BLaER1 treated with 17β-estradiol and CSF1 and Interleukin-3, amounts not matched to agents 10 nM and 100 nM (cell line): ENCODE data around the gene IQCN.

ENCODE experiments used
- H3K27ac ChIP-seq, 11 experiments: shearing (Covaris generic); formaldehyde crosslinking; 2 replicates each; pipeline ENCODE4 v1.8.1; 2022
- H3K27me3 ChIP-seq, 11 experiments: shearing (Covaris generic); formaldehyde crosslinking; 2 replicates each; pipeline ENCODE4 v1.8.1; 2022
- H3K36me3 ChIP-seq, 11 experiments: shearing (Covaris generic); formaldehyde crosslinking; 2 replicates each; pipeline ENCODE4 v1.8.1; 2022
- H3K4me1 ChIP-seq, 10 experiments: shearing (Covaris generic); formaldehyde crosslinking; 2 replicates each; pipeline ENCODE4 v1.8.1; 2022
- H3K4me2 ChIP-seq, 11 experiments: shearing (Covaris generic); formaldehyde crosslinking; 2 replicates each; pipeline ENCODE4 v1.8.1; 2022
- H3K4me3 ChIP-seq, 10 experiments: shearing (Covaris generic); formaldehyde crosslinking; 2 replicates each; pipeline ENCODE4 v1.8.1; 2022
- H3K9ac ChIP-seq, 11 experiments: shearing (Covaris generic); formaldehyde crosslinking; 2 replicates each; pipeline ENCODE4 v1.8.1; 2022
- H3K9me3 ChIP-seq, 11 experiments: shearing (Covaris generic); formaldehyde crosslinking; replicated peaks in 1 of 11; 2 replicates each; pipeline ENCODE4 v1.8.1; 2022
- H4K20me1 ChIP-seq, 11 experiments: shearing (Covaris generic); formaldehyde crosslinking; 2 replicates each; pipeline ENCODE4 v1.8.1; 2022
- Cebpa-rat ChIP-seq, 11 experiments: shearing (Covaris generic); IDR thresholded peaks; 2 replicates each; pipeline ENCODE4 v1.8.1; 2022

Gene IQCN

GRCh38 chr19:18300930-18301717 lies 26.9 kb upstream of the IQCN start:
- Histone ChIP-seq H3K9ac (peak overlapping the region in 8 of 11 experiments; percentile 2 to 88 (median 37); a peak in 6 of 22 replicates), H3K4me1 (peaks cover 43 to 79% (median 65%) of the 10 kb centered on the region in 10 experiments), H3K4me2 (peak overlapping the region in 6 of 11 experiments; percentile 93 to 97 (median 94); a peak in 10 of 22 replicates)

GRCh38 chr19:18299654-18300053 lies 25.4 kb upstream of the IQCN start:
- Histone ChIP-seq H3K4me2 (peak overlapping the region in 3 of 11 experiments; percentile 36 to 64 (median 50); a peak in 2 of 22 replicates), H3K27ac (peak overlapping the region in 1 of 11 experiments; percentile 11; a peak in 1 of 22 replicates), H4K20me1 (no peaks in the 10 kb centered on the region), H3K4me3 (no peak overlapping the region), H3K4me1 (peaks cover 29 to 66% (median 51%) of the 10 kb centered on the region in 10 experiments), H3K27me3 (no peaks in the 10 kb centered on the region), H3K36me3 (no peaks in the 10 kb centered on the region), H3K9ac (no peak overlapping the region), H3K9me3 (no peaks in the 10 kb centered on the region)
- no peak for TF ChIP-seq Cebpa-rat (IDR thresholded peaks at IDR 0.05)

More at GRCh38 chr19:18300930-18301717, 26.9 kb upstream of the IQCN start:
- Histone ChIP-seq H3K27ac (peak overlapping the region; percentile 38 to 99 (median 95); a peak in 15 of 22 replicates), H3K36me3 (no peaks in the 10 kb centered on the region), H3K9me3 (no peaks in the 10 kb centered on the region), H3K4me3 (no peak overlapping the region), H4K20me1 (no peaks in the 10 kb centered on the region), H3K27me3 (no peaks in the 10 kb centered on the region)
- no peak for TF ChIP-seq Cebpa-rat (IDR thresholded peaks at IDR 0.05)

DNA sequence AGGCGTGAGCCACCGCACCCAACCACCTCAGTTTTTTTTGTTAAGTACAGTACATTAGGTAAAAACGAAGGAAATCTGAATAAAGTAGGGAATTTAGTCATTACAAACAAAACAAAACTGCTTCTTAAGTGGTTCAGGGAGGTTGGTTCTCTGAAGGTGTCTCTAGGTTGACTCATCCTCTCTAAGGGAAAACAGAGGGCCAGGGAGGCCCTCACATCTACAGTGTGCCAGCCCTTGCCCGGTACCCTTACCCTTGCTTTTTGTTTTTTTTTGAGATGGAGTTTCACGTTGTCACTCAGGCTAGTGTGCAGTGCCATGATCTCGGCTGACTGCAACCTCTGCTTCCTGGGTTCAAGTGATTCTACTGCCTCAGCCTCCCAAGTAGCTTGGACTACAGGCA lies 24.3 kb upstream of the IQCN start:
- Histone ChIP-seq H3K27me3 (no peaks in the 10 kb centered on the region), H3K36me3 (no peaks in the 10 kb centered on the region), H3K4me2 (peak overlapping the region in 7 of 11 experiments; percentile 16 to 64 (median 29); a peak in 8 of 22 replicates), H3K4me3 (no peak overlapping the region), H3K4me1 (peaks cover 29 to 68% (median 52%) of the 10 kb centered on the region in 10 experiments), H3K27ac (peak overlapping the region in 4 of 11 experiments; percentile 4 to 30 (median 8); a peak in 2 of 22 replicates), H3K9ac (peak overlapping the region in 3 of 11 experiments; percentile 2 to 28 (median 3); a peak in 3 of 22 replicates), H3K9me3 (no peaks in the 10 kb centered on the region), H4K20me1 (no peaks in the 10 kb centered on the region)
- TF ChIP-seq Cebpa-rat (IDR thresholded peaks at IDR 0.05): no peak

- Histone ChIP-seq H4K20me1 (no peaks in the 10 kb centered on the region), H3K4me1 (peaks cover 28 to 68% (median 52%) of the 10 kb centered on the region in 10 experiments), H3K27me3 (no peaks in the 10 kb centered on the region), H3K36me3 (no peaks in the 10 kb centered on the region), H3K9me3 (no peaks in the 10 kb centered on the region), H3K4me2 (no peak overlapping the region; a peak in 1 of 22 replicates), H3K4me3 (no peak overlapping the region), H3K9ac (no peak overlapping the region), H3K27ac (no peak overlapping the region)
- no peak for TF ChIP-seq Cebpa-rat (IDR thresholded peaks at IDR 0.05)
These were observed 23.1 kb upstream of the IQCN start for GRCh38 chr19:18297308-18297707.

GRCh38 chr19:18295034-18295451 lies 20.8 kb upstream of the IQCN start:
- Histone ChIP-seq H3K27me3 (no peaks in the 10 kb centered on the region), H3K27ac (no peak overlapping the region), H3K9ac (0 out of 22 replicates have a peak overlapping the region, but pooled peaks of 1 of the 11 experiments have one; percentile 17), H3K4me3 (no peak overlapping the region), H3K36me3 (no peaks in the 10 kb centered on the region), H3K9me3 (no peaks in the 10 kb centered on the region), H4K20me1 (no peaks in the 10 kb centered on the region), H3K4me1 (peaks cover 40 to 63% (median 54%) of the 10 kb centered on the region in 10 experiments), H3K4me2 (peak overlapping the region in 3 of 11 experiments; percentile 88 to 94 (median 90); a peak in 6 of 22 replicates)
- no peak for TF ChIP-seq Cebpa-rat (IDR thresholded peaks at IDR 0.05)

GRCh38 chr19:18294467-18294864 lies 20.2 kb upstream of the IQCN start:
- peak overlapping the region; percentile 88 to 99 (median 94); a peak in 21 of 22 replicates for H3K4me2 ChIP-seq
- peaks cover 46 to 65% (median 58%) of the 10 kb centered on the region in 10 experiments for H3K4me1 ChIP-seq
- no peaks in the 10 kb centered on the region for H3K27me3 ChIP-seq
- no peaks in the 10 kb centered on the region for H3K9me3 ChIP-seq
- no peak overlapping the region for H3K4me3 ChIP-seq
- no peaks in the 10 kb centered on the region for H3K36me3 ChIP-seq
- H3K27ac ChIP-seq: peak overlapping the region in 7 of 11 experiments; percentile 7 to 99 (median 97); a peak in 7 of 22 replicates
- TF ChIP-seq Cebpa-rat (IDR thresholded peaks at IDR 0.05): no peak
- peak overlapping the region in 9 of 11 experiments; percentile 15 to 97 (median 91); a peak in 10 of 22 replicates for H3K9ac ChIP-seq
- no peaks in the 10 kb centered on the region for H4K20me1 ChIP-seq

GRCh38 chr19:18293642-18294466 lies 19.6 kb upstream of the IQCN start:
- Histone ChIP-seq H3K9me3 (no peaks in the 10 kb centered on the region), H3K27me3 (no peaks in the 10 kb centered on the region), H3K9ac (peak overlapping the region; percentile 81 to 98 (median 92); a peak in 19 of 22 replicates), H3K4me2 (peak overlapping the region; percentile 88 to 99 (median 94)), H4K20me1 (no peaks in the 10 kb centered on the region), H3K36me3 (no peaks in the 10 kb centered on the region), H3K27ac (peak overlapping the region; percentile 93 to 99 (median 98); a peak in 20 of 22 replicates), H3K4me3 (peak overlapping the region in 6 of 10 experiments; percentile 60 to 82 (median 69); a peak in 7 of 20 replicates), H3K4me1 (peaks cover 46 to 65% (median 58%) of the 10 kb centered on the region in 10 experiments)
- TF ChIP-seq Cebpa-rat (IDR thresholded peaks at IDR 0.05): no peak

GRCh38 chr19:18292810-18293641 lies 18.8 kb upstream of the IQCN start:
- H3K9ac ChIP-seq: peak overlapping the region; percentile 81 to 98 (median 92)
- H4K20me1 ChIP-seq: no peaks in the 10 kb centered on the region
- no peaks in the 10 kb centered on the region for H3K36me3 ChIP-seq
- peak overlapping the region; percentile 93 to 99 (median 98); a peak in 21 of 22 replicates for H3K27ac ChIP-seq
- no peaks in the 10 kb centered on the region for H3K27me3 ChIP-seq
- H3K4me1 ChIP-seq: peaks cover 43 to 68% (median 59%) of the 10 kb centered on the region in 10 experiments
- H3K4me2 ChIP-seq: peak overlapping the region; percentile 88 to 99 (median 94)
- H3K9me3 ChIP-seq: no peaks in the 10 kb centered on the region
- H3K4me3 ChIP-seq: peak overlapping the region; percentile 59 to 82 (median 68)
- TF ChIP-seq Cebpa-rat (IDR thresholded peaks at IDR 0.05): no peak
